Bronchial epithelial cell (primary cell): ENCODE data around the gene AMPD2. TPM values are rescaled to one million over a fixed set of nuclear protein-coding genes. Genes with fewer than 3 reads are reported as not detected.

Experiments
- DNase-seq: peaks from one replicate; pipeline ENCODE4 v3.0.0-alpha.2; 2010; ENCODE audit warnings: low read depth
- FAIRE-seq: peaks from 2 replicates; lab custom pipeline; 2011; peaks lifted over from hg19 to GRCh38; lab: Jason Lieb, UNC
- H3K27me3 ChIP-seq: 2 replicates; pipeline ENCODE4 v1.5.1; 2011; ENCODE audit warnings: low read length; ENCODE audit not compliant: control insufficient read depth, insufficient read depth
- H3K36me3 ChIP-seq: 2 replicates; pipeline ENCODE4 v1.5.1; 2011; ENCODE audit warnings: low read length; ENCODE audit not compliant: control insufficient read depth, insufficient read depth
- H3K4me3 ChIP-seq: 2 replicates; pipeline ENCODE4 v1.5.1; 2011; ENCODE audit warnings: mild to moderate bottlenecking, low read depth, low read length, control low read depth
- CTCF ChIP-seq: IDR thresholded peaks from 2 replicates; pipeline ENCODE4 v1.5.1; 2011; ENCODE audit warnings: mild to moderate bottlenecking, moderate library complexity, low read length, control low read depth, inconsistent platforms; ENCODE audit not compliant: insufficient read depth, severe bottlenecking
- total RNA-seq: library from RNA; depleted of rRNA; stranded (reverse); fragments of >200 nt; gene quantifications from 2 replicates; pipeline ENCODE4 v1.2.1, GENCODE V29; 2014

AMPD2 gene
- total RNA-seq, 1 donor from 2014 or later = 21.9 TPM

GRCh38 chr1:109595531-109595930 is 24.1 kb upstream of the AMPD2 start:
- H3K27me3 ChIP-seq = no peaks in the 10 kb centered on the region
- no peak for TF ChIP-seq CTCF
- no peak overlapping the region for H3K4me3 ChIP-seq
- H3K36me3 ChIP-seq = peaks cover 4% of the 10 kb centered on the region
- FAIRE-seq (no peak), DNase-seq (peak; percentile 86)

GRCh38 chr1:109598156-109598555 is 21.5 kb upstream of the AMPD2 start:
- Histone ChIP-seq H3K4me3 (no peak overlapping the region), H3K27me3 (no peaks in the 10 kb centered on the region), H3K36me3 (peaks cover 2% of the 10 kb centered on the region)
- DNase-seq (no peak), FAIRE-seq (no peak)
- TF ChIP-seq CTCF = no peak

- FAIRE-seq (no peak), DNase-seq (no peak)
- Histone ChIP-seq H3K4me3 (no peak overlapping the region), H3K27me3 (no peaks in the 10 kb centered on the region), H3K36me3 (peaks cover 2% of the 10 kb centered on the region)
- no peak for TF ChIP-seq CTCF
These were observed 21.0 kb upstream of the AMPD2 start for GRCh38 chr1:109598655-109599054.

GRCh38 chr1:109603229-109603628 is 16.4 kb upstream of the AMPD2 start:
- H3K27me3 ChIP-seq = no peaks in the 10 kb centered on the region
- FAIRE-seq (no peak), DNase-seq (no peak)
- TF ChIP-seq CTCF = no peak
- peaks cover 2% of the 10 kb centered on the region for H3K36me3 ChIP-seq
- no peak overlapping the region for H3K4me3 ChIP-seq

- Histone ChIP-seq H3K27me3 (no peaks in the 10 kb centered on the region), H3K4me3 (no peak overlapping the region), H3K36me3 (no peaks in the 10 kb centered on the region)
- no peak for DNase-seq
- no peak for TF ChIP-seq CTCF
- no peak for FAIRE-seq
These were observed 14.3 kb upstream of the AMPD2 start for GRCh38 chr1:109605381-109605780.

GRCh38 chr1:109609881-109610280 is 9.8 kb upstream of the AMPD2 start:
- H3K36me3 ChIP-seq = no peaks in the 10 kb centered on the region
- DNase-seq (no peak), FAIRE-seq (no peak)
- TF ChIP-seq CTCF = no peak
- no peak overlapping the region for H3K4me3 ChIP-seq
- no peaks in the 10 kb centered on the region for H3K27me3 ChIP-seq
